GM06990 (cell line): ENCODE measurements around the gene CNTFR.

Source experiments
- DNase-seq: peaks from one replicate; pipeline ENCODE4 v3.0.0-alpha.2; 2011; ENCODE audit not compliant: insufficient read length; ENCODE audit errors: extremely low read depth
- H3K27me3 ChIP-seq: replicated peaks from 2 replicates; pipeline ENCODE4 v1.6.0; 2011; ENCODE audit warnings: low read length; ENCODE audit not compliant: control insufficient read depth, insufficient read depth
- H3K36me3 ChIP-seq: 2 replicates; pipeline ENCODE4 v1.5.1; 2011; ENCODE audit warnings: low read length; ENCODE audit not compliant: control insufficient read depth, insufficient read depth
- H3K4me3 ChIP-seq: replicated peaks from 2 replicates; pipeline ENCODE4 v1.5.1; 2011; ENCODE audit warnings: low read depth, mild to moderate bottlenecking, control low read depth, low read length
- CTCF ChIP-seq: IDR thresholded peaks from 2 replicates; pipeline ENCODE4 v1.5.1; 2011; ENCODE audit warnings: low read length, control low read depth, mild to moderate bottlenecking, inconsistent platforms; ENCODE audit not compliant: insufficient read depth, poor library complexity, severe bottlenecking

The CNTFR gene

GRCh38 chr9:34634551-34635248, 45.2 kb upstream of the CNTFR start:
- no peak for DNase-seq
- Histone ChIP-seq H3K36me3 (no peaks in the 10 kb centered on the region; the same call in 1 of the 2 replicates), H3K27me3 (no peaks in the 10 kb centered on the region), H3K4me3 (no peak overlapping the region)
- TF ChIP-seq CTCF: no peak

- Histone ChIP-seq H3K27me3 (peaks cover 2% of the 10 kb centered on the region; the same call in 1 of the 2 replicates), H3K4me3 (no peak overlapping the region), H3K36me3 (no peaks in the 10 kb centered on the region; the same call in 1 of the 2 replicates)
- DNase-seq: no peak
- peak; percentile 86 for TF ChIP-seq CTCF
These were observed 44.5 kb upstream of the CNTFR start for GRCh38 chr9:34633851-34634550.

- Histone ChIP-seq H3K4me3 (no peak overlapping the region), H3K36me3 (no peaks in the 10 kb centered on the region; the same call in 1 of the 2 replicates), H3K27me3 (peaks cover 2% of the 10 kb centered on the region; the same call in 1 of the 2 replicates)
- no peak for DNase-seq
- TF ChIP-seq CTCF: no peak
These were observed 43.6 kb upstream of the CNTFR start for GRCh38 chr9:34633166-34633565.

- DNase-seq: no peak
- H3K36me3 ChIP-seq: no peaks in the 10 kb centered on the region; the same call in 1 of the 2 replicates
These were observed 41.1 kb upstream of the CNTFR start for GRCh38 chr9:34630402-34631154.

GRCh38 chr9:34629491-34629808, 39.9 kb upstream of the CNTFR start:
- no peak for DNase-seq
- Histone ChIP-seq H3K27me3 (peaks cover 6% of the 10 kb centered on the region; the same call in 1 of the 2 replicates), H3K36me3 (no peaks in the 10 kb centered on the region), H3K4me3 (no peak overlapping the region; the same call in 1 of the 2 replicates)
- no peak for TF ChIP-seq CTCF

More at GRCh38 chr9:34630402-34631154, 41.1 kb upstream of the CNTFR start:
- Histone ChIP-seq H3K4me3 (no peak overlapping the region), H3K27me3 (peaks cover 6% of the 10 kb centered on the region; the same call in 1 of the 2 replicates)
- no peak for TF ChIP-seq CTCF
